Body of pancreas (tissue), 4 donors: ENCODE results near the gene PTPRT. TPM values are rescaled to one million over a fixed set of nuclear protein-coding genes. Genes with fewer than 3 reads are reported as not detected.

ENCODE experiments used
- ATAC-seq: fragments of 150-250 bp; one replicate; pipeline ENCODE4 v1.9.1; 2016
- DNase-seq, 4 donors: peaks; one replicate each; pipeline ENCODE4 v3.0.0-alpha.2; 2019
- H3K27ac ChIP-seq, 4 donors: fragments of 200-600 bp; sonication (generic); 1 replicate in 3 of 4; 2 replicates in 1 of 4; pipeline versions ENCODE4 v1.5.1 to v1.6.1; 2016 to 2019; ENCODE audit warnings: mild to moderate bottlenecking in 1 of 4, mixed read lengths in 1 of 4, moderate library complexity in 1 of 4
- H3K27me3 ChIP-seq, 2 donors: fragments of 200-600 bp; sonication (generic); one replicate each; pipeline ENCODE4 v1.6.0; 2016; ENCODE audit warnings: mild to moderate bottlenecking in 1 of 2
- H3K36me3 ChIP-seq, 2 donors: fragments of 200-600 bp; sonication (generic); replicated peaks in 1 of 2; 2 replicates each; pipeline ENCODE4 v1.5.1; 2016; ENCODE audit warnings: low read depth in 2 of 2; ENCODE audit not compliant: insufficient read depth in 1 of 2
- H3K4me1 ChIP-seq: fragments of 200-600 bp; sonication (generic); one replicate; pipeline ENCODE4 v1.6.0; 2016
- H3K4me3 ChIP-seq, 2 donors: fragments of 200-600 bp; sonication (generic); 1 replicate in 1 of 2; 2 replicates in 1 of 2; pipeline ENCODE4 v1.5.1; 2016 to 2019
- H3K9me3 ChIP-seq, 3 donors: fragments of 200-600 bp; sonication (generic); 1 replicate in 2 of 3; 2 replicates in 1 of 3; pipeline ENCODE4 v1.5.1; 2016
- CTCF ChIP-seq, 7 experiments: fragments of 450-650 bp in 4 of 7; fragments of 200-600 bp in 3 of 7; sonication (generic) in 3 of 7; IDR thresholded peaks; one replicate each; pipeline ENCODE4 v1.5.1; 2016 to 2019; ENCODE audit warnings: antibody characterized with exemption in 7 of 7
- POLR2A ChIP-seq, 3 donors: fragments of 450-650 bp; IDR thresholded peaks; one replicate each; pipeline ENCODE4 v1.6.1; 2016; ENCODE audit warnings: antibody characterized with exemption in 3 of 3, mild to moderate bottlenecking in 2 of 3
- WGBS, 2 donors: methylation state at CpG; one replicate each; pipeline ENCODE4 v1.1.5; 2017; 5-methylcytosine and 5-hydroxymethylcytosine counted together
- intact Hi-C: fragments of 100-400 bp; cut with DNase I; formaldehyde crosslinking; loops from one replicate; pipeline ENCODE4 v1.15.1; 2023
- total RNA-seq, 2 donors: library from RNA; depleted of rRNA; stranded (reverse); fragments of >200 nt; gene quantifications; one replicate each; pipeline ENCODE4 v1.1.0, GENCODE V29; 2016

PTPRT gene
- total RNA-seq, 2 donors from 2014 or later = 0.33 to 1.0 TPM

GRCh38 chr20:42686057-42686456 is 503.6 kb downstream of the PTPRT start:
- Histone ChIP-seq H3K27me3 (no peaks in the 10 kb centered on the region), H3K9me3 (no peaks in the 10 kb centered on the region), H3K4me3 (no peak overlapping the region), H3K36me3 (no peaks in the 10 kb centered on the region), H3K4me1 (peaks cover 36% of the 10 kb centered on the region), H3K27ac (peak overlapping the region in 3 of 4 donors; percentile 42 to 67 (median 64))
- peak; percentile 82 to 90 (median 89) for DNase-seq
- no peak for TF ChIP-seq CTCF (IDR thresholded peaks at IDR 0.05)
- TF ChIP-seq POLR2A (IDR thresholded peaks at IDR 0.05) = no peak
- intact Hi-C loops = no loop called here
- 19 to 30% methylated on average over 2 of the region's 2 CpGs for WGBS, 2 donors
- peak; percentile 97 for ATAC-seq

GRCh38 chr20:42678895-42679294 is 510.8 kb downstream of the PTPRT start:
- 17 to 18% methylated on average over 3 of the region's 3 CpGs for WGBS, 2 donors
- no peaks in the 10 kb centered on the region for H3K36me3 ChIP-seq
- H3K4me1 ChIP-seq = peaks cover 15% of the 10 kb centered on the region
- peak; percentile 28 to 51 (median 40) for DNase-seq
- H3K27ac ChIP-seq = no peak overlapping the region
- intact Hi-C loops = no loop called here
- TF ChIP-seq CTCF (IDR thresholded peaks at IDR 0.05) (peak; percentile 34 to 69 (median 47)), POLR2A (IDR thresholded peaks at IDR 0.05) (no peak)
- H3K9me3 ChIP-seq = no peaks in the 10 kb centered on the region
- no peaks in the 10 kb centered on the region for H3K27me3 ChIP-seq
- H3K4me3 ChIP-seq = no peak overlapping the region
- peak; percentile 73 for ATAC-seq

GRCh38 chr20:42656130-42656529 is 533.6 kb downstream of the PTPRT start:
- intact Hi-C loops = no loop called here
- H3K27ac ChIP-seq = no peak overlapping the region
- ATAC-seq (no peak), DNase-seq (no peak)
- H3K4me1 ChIP-seq = peaks cover 15% of the 10 kb centered on the region
- WGBS, 2 donors = 19 to 32% methylated on average over 2 of the region's 2 CpGs
- no peak overlapping the region for H3K4me3 ChIP-seq
- H3K9me3 ChIP-seq = no peaks in the 10 kb centered on the region
- H3K36me3 ChIP-seq = no peaks in the 10 kb centered on the region
- no peaks in the 10 kb centered on the region for H3K27me3 ChIP-seq
- TF ChIP-seq POLR2A (IDR thresholded peaks at IDR 0.05) (no peak), CTCF (IDR thresholded peaks at IDR 0.05) (no peak)

- H3K4me3 ChIP-seq = no peak overlapping the region
- intact Hi-C loops = no loop called here
- no peak overlapping the region for H3K27ac ChIP-seq
- 70 to 75% methylated on average over 2 of the region's 2 CpGs for WGBS, 2 donors
- peaks cover 11% of the 10 kb centered on the region for H3K4me1 ChIP-seq
- DNase-seq (no peak), ATAC-seq (no peak)
- H3K27me3 ChIP-seq = no peaks in the 10 kb centered on the region
- TF ChIP-seq CTCF (IDR thresholded peaks at IDR 0.05) (no peak), POLR2A (IDR thresholded peaks at IDR 0.05) (no peak)
- H3K36me3 ChIP-seq = no peaks in the 10 kb centered on the region
- no peaks in the 10 kb centered on the region for H3K9me3 ChIP-seq
Measured at GRCh38 chr20:42652266-42652665, 537.4 kb downstream of the PTPRT start.

GRCh38 chr20:42650191-42650746 is 539.4 kb downstream of the PTPRT start:
- H3K9me3 ChIP-seq = no peaks in the 10 kb centered on the region
- H3K4me3 ChIP-seq = no peak overlapping the region
- intact Hi-C loops = no loop called here
- no peak for ATAC-seq
- no peaks in the 10 kb centered on the region for H3K4me1 ChIP-seq
- DNase-seq = no peak
- no peak overlapping the region for H3K27ac ChIP-seq
- TF ChIP-seq CTCF (IDR thresholded peaks at IDR 0.05) (no peak), POLR2A (IDR thresholded peaks at IDR 0.05) (no peak)
- no peaks in the 10 kb centered on the region for H3K36me3 ChIP-seq
- H3K27me3 ChIP-seq = no peaks in the 10 kb centered on the region
